Mesothelial cell of epicardium (in vitro differentiated cells): ENCODE data around the gene INPP4B. TPM values are rescaled to one million over a fixed set of nuclear protein-coding genes. Genes with fewer than 3 reads are reported as not detected.

ENCODE experiments used
- DNase-seq, 2 experiments: peaks; one replicate each; pipeline ENCODE4 v3.0.0; 2021; ENCODE audit warnings: low spot score in 2 of 2; ENCODE audit not compliant: unreplicated experiment in 2 of 2
- H3K27ac Mint-ChIP-seq: 2 replicates; pipeline ENCODE4 v1.8.0; 2021; ENCODE audit warnings: mixed read lengths
- H3K27me3 Mint-ChIP-seq: 2 replicates; pipeline ENCODE4 v1.8.0; 2021; ENCODE audit warnings: low read depth, mixed read lengths
- H3K36me3 Mint-ChIP-seq: 2 replicates; pipeline ENCODE4 v1.8.0; 2021; ENCODE audit warnings: mixed read lengths
- H3K4me1 Mint-ChIP-seq: 2 replicates; pipeline ENCODE4 v1.8.0; 2021; ENCODE audit warnings: mixed read lengths
- H3K4me3 Mint-ChIP-seq: 2 replicates; pipeline ENCODE4 v1.8.0; 2021; ENCODE audit warnings: mild to moderate bottlenecking, moderate library complexity, mixed read lengths
- H3K9me3 Mint-ChIP-seq: 2 replicates; pipeline ENCODE4 v1.8.0; 2021; ENCODE audit warnings: mixed read lengths
- total RNA-seq: library from RNA; stranded (reverse); gene quantifications from 3 replicates; pipeline ENCODE4 v1.2.1, GENCODE V29; 2021
- TF ChIP-seq, protein P1 (sequence below): fragments of 200-600 bp; sonication (generic); IDR thresholded peaks from one replicate; pipeline ENCODE4 v1.5.0; 2021; ENCODE audit warnings: antibody characterized with exemption; ENCODE audit not compliant: unreplicated experiment

INPP4B gene
- total RNA-seq, 1 donor from 2014 or later: 35.4 TPM

DNA sequence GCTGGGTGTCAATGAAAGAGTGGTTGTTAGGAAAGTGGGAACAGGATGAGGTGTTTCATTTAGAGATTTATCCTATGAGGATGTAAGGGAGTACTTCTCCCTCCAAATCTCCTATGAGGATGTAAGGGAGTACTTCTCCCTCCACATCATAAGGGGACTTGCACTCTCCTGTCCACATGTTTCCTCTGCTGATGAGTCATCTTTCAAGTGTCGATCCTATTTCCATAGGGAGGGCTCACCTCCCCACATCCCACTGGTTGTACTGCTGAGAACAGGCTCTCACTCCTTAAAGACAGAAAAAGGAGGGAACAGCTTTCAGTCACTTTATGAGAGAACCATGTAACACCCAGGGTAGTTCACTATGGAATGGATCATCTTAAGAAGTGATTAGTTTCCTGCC, 65.0 kb downstream of the INPP4B start:
- no peak overlapping the region for H3K27ac Mint-ChIP-seq
- H3K36me3 Mint-ChIP-seq: peaks cover 4% of the 10 kb centered on the region
- no peaks in the 10 kb centered on the region for H3K4me1 Mint-ChIP-seq
- no peak overlapping the region for H3K4me3 Mint-ChIP-seq
- H3K9me3 Mint-ChIP-seq: peaks cover 4% of the 10 kb centered on the region
- TF ChIP-seq, protein P1, sequence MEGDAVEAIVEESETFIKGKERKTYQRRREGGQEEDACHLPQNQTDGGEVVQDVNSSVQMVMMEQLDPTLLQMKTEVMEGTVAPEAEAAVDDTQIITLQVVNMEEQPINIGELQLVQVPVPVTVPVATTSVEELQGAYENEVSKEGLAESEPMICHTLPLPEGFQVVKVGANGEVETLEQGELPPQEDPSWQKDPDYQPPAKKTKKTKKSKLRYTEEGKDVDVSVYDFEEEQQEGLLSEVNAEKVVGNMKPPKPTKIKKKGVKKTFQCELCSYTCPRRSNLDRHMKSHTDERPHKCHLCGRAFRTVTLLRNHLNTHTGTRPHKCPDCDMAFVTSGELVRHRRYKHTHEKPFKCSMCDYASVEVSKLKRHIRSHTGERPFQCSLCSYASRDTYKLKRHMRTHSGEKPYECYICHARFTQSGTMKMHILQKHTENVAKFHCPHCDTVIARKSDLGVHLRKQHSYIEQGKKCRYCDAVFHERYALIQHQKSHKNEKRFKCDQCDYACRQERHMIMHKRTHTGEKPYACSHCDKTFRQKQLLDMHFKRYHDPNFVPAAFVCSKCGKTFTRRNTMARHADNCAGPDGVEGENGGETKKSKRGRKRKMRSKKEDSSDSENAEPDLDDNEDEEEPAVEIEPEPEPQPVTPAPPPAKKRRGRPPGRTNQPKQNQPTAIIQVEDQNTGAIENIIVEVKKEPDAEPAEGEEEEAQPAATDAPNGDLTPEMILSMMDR: no peak
- DNase-seq: no peak
- H3K27me3 Mint-ChIP-seq: no peaks in the 10 kb centered on the region

- Mint-ChIP-seq H3K9me3 (peaks cover 4% of the 10 kb centered on the region), H3K27ac (no peak overlapping the region), H3K27me3 (no peaks in the 10 kb centered on the region), H3K36me3 (peaks cover 4% of the 10 kb centered on the region), H3K4me1 (no peaks in the 10 kb centered on the region), H3K4me3 (no peak overlapping the region)
- no peak for DNase-seq
- TF ChIP-seq, protein P1: no peak
These were observed 67.2 kb downstream of the INPP4B start for GRCh38 chr4:142778900-142779299.

GRCh38 chr4:142778430-142778829, 67.7 kb downstream of the INPP4B start:
- H3K9me3 Mint-ChIP-seq: peaks cover under 1% of the 10 kb centered on the region
- DNase-seq: no peak
- H3K27ac Mint-ChIP-seq: no peak overlapping the region
- H3K27me3 Mint-ChIP-seq: no peaks in the 10 kb centered on the region
- H3K36me3 Mint-ChIP-seq: peaks cover 4% of the 10 kb centered on the region
- TF ChIP-seq, protein P1: no peak
- H3K4me1 Mint-ChIP-seq: no peaks in the 10 kb centered on the region
- H3K4me3 Mint-ChIP-seq: no peak overlapping the region

DNA sequence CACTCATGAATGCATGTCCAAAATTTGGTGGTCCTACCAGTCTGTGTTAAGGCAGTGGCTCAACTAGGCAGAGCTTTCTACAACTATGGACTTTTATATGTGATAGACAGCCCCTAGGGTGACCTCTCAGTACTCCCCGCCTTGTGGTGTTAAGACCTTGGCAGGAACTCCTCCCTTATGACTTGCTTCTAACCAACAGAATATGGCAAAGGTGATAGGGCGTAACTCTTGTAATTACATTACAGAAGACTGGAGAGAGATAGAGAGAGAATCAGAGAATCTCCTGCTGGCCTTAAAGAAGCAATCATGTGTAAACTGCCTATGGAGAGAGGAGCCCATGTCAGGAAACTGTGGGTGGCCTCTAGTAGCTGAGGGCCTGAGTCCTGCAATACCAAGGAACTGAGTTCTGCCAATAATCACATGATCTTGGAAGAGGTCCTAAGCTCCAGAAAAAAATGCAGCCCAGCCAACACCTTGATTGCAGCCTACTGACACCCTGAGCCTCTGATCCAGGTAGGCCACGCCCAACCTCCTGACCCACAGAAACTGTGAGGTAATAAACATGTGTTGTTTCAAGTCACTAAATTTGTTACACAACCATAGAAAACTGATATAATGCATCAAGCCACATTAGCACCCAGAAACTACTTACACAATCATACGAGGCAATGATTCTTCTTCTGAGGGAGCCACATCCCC, 68.9 kb downstream of the INPP4B start:
- no peaks in the 10 kb centered on the region for H3K9me3 Mint-ChIP-seq
- TF ChIP-seq, protein P1: no peak
- H3K4me1 Mint-ChIP-seq: no peaks in the 10 kb centered on the region
- no peak overlapping the region for H3K4me3 Mint-ChIP-seq
- no peak overlapping the region for H3K27ac Mint-ChIP-seq
- DNase-seq: no peak
- H3K36me3 Mint-ChIP-seq: peaks cover 4% of the 10 kb centered on the region
- H3K27me3 Mint-ChIP-seq: no peaks in the 10 kb centered on the region

DNA sequence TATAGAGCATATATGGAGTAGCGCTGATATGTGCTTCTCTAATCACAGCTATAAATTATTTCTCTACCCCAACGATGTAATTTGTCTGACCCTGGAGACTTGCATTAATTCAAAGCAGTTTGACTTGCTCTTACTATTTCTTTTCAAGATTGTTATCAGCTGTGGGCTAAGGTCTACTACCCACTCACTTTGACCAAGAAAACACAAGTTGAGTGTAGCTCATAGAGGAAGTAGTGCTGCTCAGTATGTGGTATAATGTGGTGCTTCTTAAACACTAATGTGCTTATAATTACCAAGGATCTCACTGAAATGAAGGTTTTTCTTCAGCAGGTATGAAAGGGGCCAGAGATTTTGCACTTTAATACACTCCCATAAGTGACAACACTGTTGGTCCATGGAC, 70.1 kb downstream of the INPP4B start:
- no peak overlapping the region for H3K27ac Mint-ChIP-seq
- H3K36me3 Mint-ChIP-seq: peaks cover 5% of the 10 kb centered on the region
- no peak overlapping the region for H3K4me3 Mint-ChIP-seq
- no peaks in the 10 kb centered on the region for H3K9me3 Mint-ChIP-seq
- no peak for DNase-seq
- no peaks in the 10 kb centered on the region for H3K27me3 Mint-ChIP-seq
- H3K4me1 Mint-ChIP-seq: no peaks in the 10 kb centered on the region
- TF ChIP-seq, protein P1: no peak
